Memory B cell (primary cell): ENCODE data around the gene MPZL3.

Experiments
- ATAC-seq: fragments of 150-1000 bp; cut with Tn5 transposase; 2 replicates; pipeline ENCODE4 v1.10.0; 2021; ENCODE audit warnings: low read depth, mild to moderate bottlenecking, moderate library complexity
- DNase-seq, 2 donors: peaks; one replicate each; pipeline ENCODE4 v3.0.0; 2022; ENCODE audit warnings: low spot score in 2 of 2
- H3K27ac Mint-ChIP-seq: one replicate; pipeline ENCODE4 v1.8.0; 2022; ENCODE audit warnings: mild to moderate bottlenecking, moderate library complexity, mixed read lengths
- H3K27me3 Mint-ChIP-seq: one replicate; pipeline ENCODE4 v1.8.0; 2022; ENCODE audit warnings: mixed read lengths
- H3K36me3 Mint-ChIP-seq: one replicate; pipeline ENCODE4 v1.8.0; 2022; ENCODE audit warnings: mild to moderate bottlenecking, mixed read lengths
- H3K4me1 Mint-ChIP-seq: one replicate; pipeline ENCODE4 v1.8.0; 2022; ENCODE audit warnings: mixed read lengths
- H3K4me3 Mint-ChIP-seq: one replicate; pipeline ENCODE4 v1.8.0; 2022; ENCODE audit warnings: mild to moderate bottlenecking, moderate library complexity, mixed read lengths
- H3K9me3 Mint-ChIP-seq: one replicate; pipeline ENCODE4 v1.8.0; 2022; ENCODE audit warnings: mixed read lengths

Gene MPZL3

DNA sequence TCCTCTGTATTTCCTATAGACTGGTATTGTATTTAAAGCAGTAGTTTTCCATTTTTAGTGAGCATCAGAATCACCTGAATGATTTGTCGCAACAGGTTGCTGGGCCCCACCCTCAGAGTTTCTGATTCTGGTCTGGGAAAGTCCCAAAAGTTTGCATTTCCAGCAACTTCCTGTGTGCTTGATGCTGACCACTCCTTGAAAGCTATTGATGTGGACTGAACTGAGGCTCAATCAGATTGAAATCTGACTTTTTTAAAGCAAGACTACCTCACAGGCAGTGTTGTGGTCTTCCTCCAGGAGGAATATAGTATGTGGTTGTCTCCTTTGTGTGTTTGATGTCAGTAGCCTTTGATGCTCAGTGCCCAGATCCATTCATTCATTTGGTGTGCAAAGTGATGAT is 29.1 kb upstream of the MPZL3 start:
- peak overlapping the region; percentile 37 for H3K27ac Mint-ChIP-seq
- H3K4me3 Mint-ChIP-seq, result peak overlapping the region; percentile 32
- H3K27me3 Mint-ChIP-seq, result peaks cover 2% of the 10 kb centered on the region
- H3K9me3 Mint-ChIP-seq, result no peaks in the 10 kb centered on the region
- H3K4me1 Mint-ChIP-seq, result peaks cover 7% of the 10 kb centered on the region
- H3K36me3 Mint-ChIP-seq, result no peaks in the 10 kb centered on the region
- no peak for DNase-seq
- ATAC-seq, result peak; percentile 90

DNA sequence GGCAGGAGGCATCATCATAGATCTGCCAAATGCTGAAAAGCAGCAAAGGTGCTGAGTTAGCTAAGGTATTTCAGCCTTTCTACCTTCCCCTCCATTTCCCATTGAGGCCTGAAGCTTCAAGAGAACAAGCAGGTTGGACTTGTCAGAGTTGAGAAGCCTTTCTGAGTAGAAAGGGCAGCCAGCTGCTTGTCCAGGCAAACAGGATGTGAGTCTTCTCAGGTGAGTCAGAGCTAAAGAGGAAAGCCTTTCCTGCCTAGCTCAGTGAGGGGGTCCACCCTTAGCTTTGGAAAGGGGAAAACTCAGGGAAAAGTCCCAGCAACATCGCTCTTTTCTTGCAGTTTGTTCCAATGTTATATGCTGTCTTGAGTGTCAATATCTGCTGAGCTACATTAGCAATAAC is 25.1 kb upstream of the MPZL3 start:
- Mint-ChIP-seq H3K27me3 (peaks cover 13% of the 10 kb centered on the region), H3K36me3 (no peaks in the 10 kb centered on the region), H3K4me1 (peaks cover 7% of the 10 kb centered on the region), H3K4me3 (no peak overlapping the region), H3K9me3 (no peaks in the 10 kb centered on the region), H3K27ac (no peak overlapping the region)
- no peak for ATAC-seq
- DNase-seq, result no peak

DNA sequence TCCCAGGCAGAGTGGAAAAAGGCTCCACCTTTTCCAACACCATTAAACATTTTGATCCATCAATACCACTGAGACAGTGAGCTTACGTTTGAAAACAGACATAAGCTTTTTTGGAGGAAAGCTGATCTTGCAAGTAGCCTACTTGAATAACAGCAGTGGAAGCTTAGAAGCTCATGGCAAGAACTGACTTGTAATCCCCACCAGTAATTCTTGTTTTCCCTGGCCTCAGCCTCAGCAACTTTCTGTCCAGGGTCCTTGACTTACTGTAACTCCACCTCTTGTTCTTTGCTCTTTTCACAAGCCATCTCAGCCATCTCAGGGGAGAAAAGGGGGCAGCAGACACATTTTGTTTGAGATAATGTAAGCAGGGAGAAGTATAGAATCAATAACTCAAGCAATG is 24.3 kb upstream of the MPZL3 start:
- no peak overlapping the region for H3K4me3 Mint-ChIP-seq
- no peaks in the 10 kb centered on the region for H3K9me3 Mint-ChIP-seq
- peaks cover 18% of the 10 kb centered on the region for H3K27me3 Mint-ChIP-seq
- ATAC-seq (no peak), DNase-seq (no peak)
- peaks cover 4% of the 10 kb centered on the region for H3K4me1 Mint-ChIP-seq
- no peaks in the 10 kb centered on the region for H3K36me3 Mint-ChIP-seq
- no peak overlapping the region for H3K27ac Mint-ChIP-seq

DNA sequence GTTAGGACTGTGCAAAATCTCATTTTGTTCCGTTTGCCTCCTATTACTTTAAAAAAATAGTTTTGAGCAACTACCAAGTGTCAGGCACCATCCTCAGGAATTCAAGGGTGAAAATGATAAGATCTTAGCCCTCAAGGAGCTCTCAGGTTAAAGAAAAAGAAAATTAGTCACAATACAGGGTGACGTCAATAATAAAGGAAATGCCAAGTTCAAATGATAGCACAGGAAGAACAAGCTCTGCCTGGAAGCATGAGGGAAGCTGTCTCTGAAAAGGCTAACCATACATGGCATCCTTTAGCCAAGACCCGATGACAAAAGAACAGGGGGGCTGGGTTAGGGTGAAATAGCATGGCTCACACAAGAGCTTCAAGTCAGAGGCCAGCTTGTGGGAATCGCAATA is 23.0 kb upstream of the MPZL3 start:
- Mint-ChIP-seq H3K27ac (no peak overlapping the region), H3K9me3 (no peaks in the 10 kb centered on the region)

DNA sequence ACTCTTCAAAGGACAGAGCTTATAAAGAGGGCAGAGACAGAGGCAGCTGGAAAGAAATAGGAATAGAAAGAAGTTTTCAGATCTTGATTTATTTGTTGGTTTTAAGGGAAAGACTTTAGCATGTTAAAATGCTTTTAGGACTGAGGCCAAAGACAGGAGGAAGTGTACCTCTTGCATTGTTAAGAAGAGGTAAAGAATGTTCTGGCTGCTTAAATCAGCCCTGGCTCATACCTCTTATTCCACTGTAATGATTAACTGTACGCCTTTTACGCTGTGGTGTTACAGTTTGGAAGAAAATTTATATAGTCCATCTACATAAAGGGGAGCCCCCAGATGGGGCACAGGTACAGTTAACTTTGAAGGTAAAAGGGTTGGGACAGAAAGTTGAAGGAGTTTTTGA is 22.0 kb upstream of the MPZL3 start:
- Mint-ChIP-seq H3K4me3 (no peak overlapping the region), H3K9me3 (no peaks in the 10 kb centered on the region), H3K27ac (no peak overlapping the region), H3K27me3 (peaks cover 25% of the 10 kb centered on the region), H3K4me1 (no peaks in the 10 kb centered on the region), H3K36me3 (peaks cover 1% of the 10 kb centered on the region)
- DNase-seq (no peak), ATAC-seq (no peak)

More for the DNA sequence above, 23.0 kb upstream of the MPZL3 start:
- no peak for DNase-seq
- no peak for ATAC-seq
- no peak overlapping the region for H3K4me3 Mint-ChIP-seq
- H3K36me3 Mint-ChIP-seq, result no peaks in the 10 kb centered on the region
- H3K27me3 Mint-ChIP-seq, result peaks cover 18% of the 10 kb centered on the region
- no peaks in the 10 kb centered on the region for H3K4me1 Mint-ChIP-seq

DNA sequence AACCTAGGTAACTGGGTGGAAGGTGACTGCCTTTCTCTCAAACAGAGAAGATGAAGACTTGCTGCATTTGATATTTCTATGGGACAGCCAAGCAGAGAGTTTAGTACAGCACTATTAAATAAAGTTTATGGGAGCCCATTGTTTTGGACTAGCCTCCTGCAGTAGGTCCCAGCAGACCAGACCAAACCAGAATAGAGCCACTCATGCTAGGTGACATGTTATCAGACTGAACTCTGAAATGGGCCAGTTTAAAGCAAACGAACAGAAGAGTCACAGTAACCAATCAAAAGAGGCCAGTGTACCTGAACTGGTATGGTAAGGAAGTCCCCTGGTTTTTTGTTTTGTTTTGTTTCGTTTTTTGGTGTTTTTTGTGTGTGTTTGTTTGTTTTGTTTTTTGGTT is 19.8 kb upstream of the MPZL3 start:
- no peak overlapping the region for H3K27ac Mint-ChIP-seq
- H3K4me1 Mint-ChIP-seq, result no peaks in the 10 kb centered on the region
- no peaks in the 10 kb centered on the region for H3K9me3 Mint-ChIP-seq
- peaks cover 1% of the 10 kb centered on the region for H3K36me3 Mint-ChIP-seq
- H3K27me3 Mint-ChIP-seq, result peaks cover 25% of the 10 kb centered on the region
- DNase-seq (no peak), ATAC-seq (no peak)
- no peak overlapping the region for H3K4me3 Mint-ChIP-seq

DNA sequence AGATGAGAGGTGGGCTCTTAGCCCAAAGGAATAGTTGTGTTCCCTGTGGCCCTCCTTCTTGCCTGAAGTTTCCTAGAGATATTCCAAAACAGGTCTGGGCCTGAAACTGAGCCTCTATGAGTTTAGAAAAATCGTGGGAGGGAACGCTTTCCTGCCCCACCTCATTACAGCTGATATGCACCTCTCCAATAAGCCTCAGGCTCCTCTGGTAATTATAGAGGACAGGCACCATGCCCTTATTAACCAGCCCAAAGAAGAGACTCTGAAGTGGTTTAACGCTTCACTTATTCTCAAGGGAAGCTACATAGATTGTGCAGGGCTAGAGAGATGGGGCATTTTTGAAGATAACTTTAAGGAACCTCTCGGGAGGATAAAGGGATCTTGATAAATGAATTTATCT is 15.3 kb upstream of the MPZL3 start:
- peak; percentile 66 for ATAC-seq
- Mint-ChIP-seq H3K4me3 (no peak overlapping the region), H3K4me1 (peaks cover 8% of the 10 kb centered on the region), H3K9me3 (no peaks in the 10 kb centered on the region), H3K27me3 (peaks cover 18% of the 10 kb centered on the region), H3K36me3 (peaks cover 1% of the 10 kb centered on the region), H3K27ac (no peak overlapping the region)
- DNase-seq, result no peak

DNA sequence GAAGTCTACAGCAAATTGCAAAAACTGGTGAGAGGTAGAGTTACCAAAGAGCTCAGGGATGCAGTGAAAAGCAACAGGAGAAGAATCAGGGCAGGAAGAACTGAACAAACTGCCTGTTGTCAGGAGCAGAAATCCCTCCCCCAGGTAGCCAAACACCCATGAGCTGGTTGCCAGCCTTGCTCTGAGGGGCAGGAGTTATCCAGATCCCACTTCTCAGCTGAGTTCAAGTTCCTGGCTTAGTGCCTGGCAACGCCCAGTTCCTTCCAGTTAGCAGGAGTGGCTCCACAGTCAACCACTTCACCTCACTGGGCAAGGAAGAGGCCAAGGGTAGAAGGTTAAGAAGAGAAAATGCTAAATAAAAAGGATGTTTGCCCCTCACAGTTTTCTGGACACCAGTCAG is 13.8 kb upstream of the MPZL3 start:
- H3K9me3 Mint-ChIP-seq, result no peaks in the 10 kb centered on the region
- peaks cover 21% of the 10 kb centered on the region for H3K27me3 Mint-ChIP-seq
- ATAC-seq (no peak), DNase-seq (no peak)
- H3K4me3 Mint-ChIP-seq, result no peak overlapping the region
- peaks cover 1% of the 10 kb centered on the region for H3K36me3 Mint-ChIP-seq
- H3K27ac Mint-ChIP-seq, result no peak overlapping the region
- peaks cover 8% of the 10 kb centered on the region for H3K4me1 Mint-ChIP-seq

DNA sequence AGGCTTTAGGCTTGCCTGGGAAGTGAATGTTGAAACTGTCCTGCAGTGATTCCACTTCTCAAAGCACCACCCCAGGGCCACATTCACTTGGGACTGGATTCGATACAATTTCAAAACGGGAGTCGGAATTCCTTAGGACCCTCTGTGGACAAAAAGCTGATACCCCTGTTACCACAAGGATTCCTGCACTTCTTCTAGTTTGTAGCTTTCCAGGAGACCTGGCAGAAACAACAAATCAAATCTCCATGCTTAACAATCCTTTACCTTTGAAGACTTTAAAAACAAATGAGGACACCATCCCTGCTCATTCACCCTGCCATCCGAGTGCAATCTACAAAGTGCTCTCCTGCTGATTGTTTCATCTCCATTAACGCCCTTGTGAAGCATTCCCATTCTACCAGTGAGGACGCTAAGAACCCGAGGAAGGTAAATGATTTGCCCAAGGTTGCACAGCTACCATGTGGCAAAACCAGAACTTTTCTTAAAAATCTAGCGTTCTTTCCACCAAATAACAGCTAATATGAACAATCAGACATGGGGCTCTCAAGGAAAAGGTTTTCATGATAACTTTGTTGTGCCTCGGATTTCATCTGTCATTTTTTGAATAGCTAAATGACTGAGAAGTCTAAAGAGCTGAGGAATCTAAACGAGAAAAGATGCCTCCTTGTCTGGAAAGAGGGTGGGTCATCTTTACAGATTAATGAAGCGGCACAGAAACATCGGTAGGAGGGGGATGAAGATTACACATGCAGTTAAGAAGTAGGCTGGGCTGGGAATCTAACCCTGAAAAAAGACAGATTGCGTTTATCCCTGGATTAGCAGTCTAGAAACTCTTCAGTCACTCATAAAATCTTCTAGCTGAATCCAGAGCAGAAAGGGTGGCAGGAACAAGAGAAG is 12.7 kb upstream of the MPZL3 start:
- no peak for DNase-seq
- Mint-ChIP-seq H3K4me1 (peaks cover 8% of the 10 kb centered on the region), H3K27ac (no peak overlapping the region), H3K27me3 (peaks cover 23% of the 10 kb centered on the region), H3K4me3 (no peak overlapping the region), H3K9me3 (no peaks in the 10 kb centered on the region), H3K36me3 (peaks cover under 1% of the 10 kb centered on the region)
- no peak for ATAC-seq

DNA sequence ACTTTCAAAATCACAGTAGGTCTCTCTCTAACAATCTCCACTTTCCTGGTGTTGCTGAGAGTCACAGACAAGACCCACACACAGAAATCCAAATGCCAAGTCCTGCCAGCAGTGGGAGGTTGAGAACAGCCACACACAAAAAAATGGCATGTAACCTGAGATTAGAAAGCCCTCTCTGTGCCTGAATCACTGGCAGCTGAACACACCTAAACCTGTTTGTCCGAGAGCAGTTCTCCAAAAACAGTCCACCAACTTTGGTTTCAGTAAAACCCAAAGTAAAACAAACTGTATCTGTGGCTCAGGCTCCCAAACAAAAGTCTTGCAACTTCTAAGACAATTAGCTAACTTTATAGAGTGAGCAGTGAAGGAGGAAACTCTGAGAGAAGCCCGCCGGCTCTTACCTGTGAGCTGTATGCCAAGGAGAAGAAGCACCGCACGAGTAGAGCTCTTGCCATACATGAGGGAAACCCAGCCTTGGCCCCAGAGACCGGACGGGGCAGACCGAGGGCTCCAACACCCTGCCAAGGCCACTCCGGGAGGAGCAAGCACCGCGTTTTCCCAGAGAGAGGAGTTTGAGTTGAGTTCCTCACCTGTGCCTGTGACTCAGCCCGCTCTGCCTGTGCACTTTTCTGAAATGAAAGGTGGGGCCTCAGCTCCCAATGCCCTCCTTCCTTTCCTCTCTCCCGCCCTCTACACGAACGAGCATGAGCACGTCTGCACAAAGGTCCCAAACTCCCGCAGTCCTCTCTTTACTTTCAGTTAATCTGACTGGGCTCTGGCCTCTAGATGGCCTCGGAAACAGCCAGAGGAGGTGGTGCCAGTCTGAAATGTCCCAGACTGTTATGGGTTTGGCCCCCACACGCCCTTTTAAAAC is 11.8 kb upstream of the MPZL3 start, which contains the start of gene MPZL2:
Gene MPZL2 (minus strand): TSS at position 603 of the 874 bp plus-strand sequence. CDS start 144 bp downstream, at position 459.
- no peaks in the 10 kb centered on the region for H3K36me3 Mint-ChIP-seq
- peak within 1 kb of the TSS; percentile 66 for H3K4me3 Mint-ChIP-seq
- DNase-seq (no peak), ATAC-seq (peak; percentile 32)
- H3K9me3 Mint-ChIP-seq, result no peaks in the 10 kb centered on the region
- H3K27ac Mint-ChIP-seq, result no peak within 1 kb of the TSS
- H3K4me1 Mint-ChIP-seq, result peaks cover 8% of the 10 kb centered on the region
- peaks cover 18% of the 10 kb centered on the region for H3K27me3 Mint-ChIP-seq

DNA sequence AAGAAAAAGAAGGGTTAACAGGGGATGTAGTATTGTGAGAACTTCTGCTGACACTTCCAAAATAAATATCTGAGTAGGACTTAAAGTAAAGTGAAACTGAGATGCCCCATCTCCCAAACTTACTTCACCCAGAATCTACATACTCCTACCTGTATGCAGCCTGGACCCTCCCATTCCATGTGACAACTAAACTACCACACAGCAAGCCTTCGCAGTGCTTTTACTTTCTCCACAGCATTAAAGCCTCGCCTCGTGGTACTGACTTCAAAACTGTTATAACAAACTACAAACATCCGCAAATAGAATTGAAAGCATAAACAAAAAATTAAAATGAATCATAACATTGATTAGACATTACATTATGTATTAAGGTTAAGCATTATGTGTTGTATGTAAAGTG is 10.9 kb upstream of the MPZL3 start:
- Mint-ChIP-seq H3K36me3 (no peaks in the 10 kb centered on the region), H3K4me3 (no peak overlapping the region), H3K27me3 (peaks cover 18% of the 10 kb centered on the region), H3K9me3 (no peaks in the 10 kb centered on the region), H3K27ac (no peak overlapping the region), H3K4me1 (peaks cover 8% of the 10 kb centered on the region)
- DNase-seq (no peak), ATAC-seq (no peak)

DNA sequence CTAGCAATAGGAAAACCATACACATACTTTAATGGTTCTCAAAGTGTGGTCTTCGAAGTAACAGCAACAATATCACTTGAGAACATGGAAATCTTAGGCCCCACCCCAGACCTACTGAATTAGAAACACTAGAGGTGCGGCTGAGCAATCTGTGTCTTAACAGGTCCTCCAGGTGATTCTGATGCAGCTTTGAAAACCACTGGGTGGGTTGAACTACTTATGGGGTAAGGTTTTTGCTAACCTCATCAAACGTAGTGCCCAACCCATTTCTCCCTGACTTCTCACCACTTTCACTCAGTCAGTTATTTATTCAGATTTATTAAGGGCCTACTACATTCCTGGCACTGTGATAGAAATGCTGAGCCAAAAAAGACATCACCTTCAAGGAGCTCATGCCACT is 8.2 kb upstream of the MPZL3 start:
- Mint-ChIP-seq H3K4me1 (peaks cover 8% of the 10 kb centered on the region), H3K27ac (no peak overlapping the region), H3K27me3 (peaks cover 19% of the 10 kb centered on the region), H3K4me3 (no peak overlapping the region), H3K9me3 (no peaks in the 10 kb centered on the region), H3K36me3 (no peaks in the 10 kb centered on the region)
- DNase-seq (no peak), ATAC-seq (no peak)

DNA sequence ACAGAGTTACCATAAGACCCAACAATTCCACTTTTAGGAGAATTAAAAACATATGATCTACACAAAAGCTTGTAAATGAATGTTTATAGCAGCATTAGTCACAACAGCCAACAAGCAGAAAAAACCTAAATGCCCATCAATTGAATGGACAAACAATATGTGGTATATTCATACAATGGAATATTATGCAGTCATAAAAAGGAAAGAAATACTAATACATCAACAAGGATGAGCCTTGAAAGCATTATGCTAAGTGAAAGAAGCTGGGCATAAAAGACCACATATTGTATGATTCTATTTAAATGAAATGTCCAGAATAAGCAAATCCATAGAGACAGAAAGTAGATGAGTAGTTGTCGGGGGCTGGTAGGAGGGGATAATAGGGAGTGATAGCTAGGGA is 7.0 kb upstream of the MPZL3 start:
- no peaks in the 10 kb centered on the region for H3K9me3 Mint-ChIP-seq
- DNase-seq (no peak), ATAC-seq (no peak)
- no peaks in the 10 kb centered on the region for H3K36me3 Mint-ChIP-seq
- peaks cover 6% of the 10 kb centered on the region for H3K4me1 Mint-ChIP-seq
- H3K27ac Mint-ChIP-seq, result no peak overlapping the region
- H3K27me3 Mint-ChIP-seq, result peaks cover 18% of the 10 kb centered on the region
- H3K4me3 Mint-ChIP-seq, result no peak overlapping the region

DNA sequence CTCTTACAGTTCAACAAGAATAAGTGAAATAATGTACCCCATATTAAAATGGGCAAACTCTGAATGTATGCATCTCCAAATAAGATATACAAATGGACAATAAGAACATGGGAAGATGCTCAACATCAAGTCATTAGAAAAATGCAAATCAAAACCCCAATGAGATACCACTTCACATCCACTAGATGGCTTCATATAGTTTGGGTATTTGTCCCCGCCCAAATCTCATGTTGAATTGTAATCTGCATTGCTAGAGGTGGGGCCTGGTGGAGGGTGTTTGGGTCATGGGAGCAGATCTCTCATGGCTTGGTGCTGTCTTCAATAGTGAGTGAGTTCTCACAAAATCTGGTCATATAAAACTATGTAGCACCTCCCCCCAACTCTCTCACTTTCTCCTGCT is 6.2 kb upstream of the MPZL3 start:
- DNase-seq (no peak), ATAC-seq (no peak)
- H3K36me3 Mint-ChIP-seq, result no peaks in the 10 kb centered on the region
- peaks cover 18% of the 10 kb centered on the region for H3K27me3 Mint-ChIP-seq
- no peak overlapping the region for H3K4me3 Mint-ChIP-seq
- no peaks in the 10 kb centered on the region for H3K9me3 Mint-ChIP-seq
- H3K4me1 Mint-ChIP-seq, result no peaks in the 10 kb centered on the region
- no peak overlapping the region for H3K27ac Mint-ChIP-seq
